C1 segment of cervical spinal cord (tissue), 14 donors: ENCODE results near the gene PLOD2.

Source experiments
- DNase-seq, 14 donors: peaks; one replicate each; lab custom pipeline; 2025; lab: John Stamatoyannopoulos, UW

Gene PLOD2

GRCh38 chr3:146047485-146047884, 113.5 kb downstream of the PLOD2 start:
- no peak for DNase-seq

DNA sequence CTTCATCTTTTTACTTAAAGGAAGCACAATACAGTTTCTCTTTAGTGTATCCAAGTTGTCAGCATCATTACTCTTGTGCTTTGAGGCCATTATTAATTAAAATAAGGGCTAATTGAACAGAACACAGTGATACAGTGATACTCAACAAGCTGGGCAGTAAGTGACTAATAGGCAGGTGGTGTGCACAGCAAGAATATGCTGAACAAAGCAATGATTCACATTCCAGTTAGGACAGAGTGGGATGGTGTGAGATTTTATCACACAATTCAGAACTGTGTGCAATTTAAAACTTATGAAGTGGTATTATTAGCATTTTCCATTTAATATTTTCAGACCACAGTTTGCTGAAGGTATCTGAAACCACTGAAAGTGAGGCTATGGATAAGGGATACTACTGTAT, 116.9 kb downstream of the PLOD2 start:
- no peak for DNase-seq

- DNase-seq = no peak
Measured at GRCh38 chr3:146040630-146041029, 120.4 kb downstream of the PLOD2 start.

- DNase-seq = no peak
Measured at GRCh38 chr3:146037697-146038096, 123.3 kb downstream of the PLOD2 start.

- DNase-seq = no peak
Measured at GRCh38 chr3:146036281-146036680, 124.7 kb downstream of the PLOD2 start.

GRCh38 chr3:146035366-146035765, 125.6 kb downstream of the PLOD2 start:
- no peak for DNase-seq

DNA sequence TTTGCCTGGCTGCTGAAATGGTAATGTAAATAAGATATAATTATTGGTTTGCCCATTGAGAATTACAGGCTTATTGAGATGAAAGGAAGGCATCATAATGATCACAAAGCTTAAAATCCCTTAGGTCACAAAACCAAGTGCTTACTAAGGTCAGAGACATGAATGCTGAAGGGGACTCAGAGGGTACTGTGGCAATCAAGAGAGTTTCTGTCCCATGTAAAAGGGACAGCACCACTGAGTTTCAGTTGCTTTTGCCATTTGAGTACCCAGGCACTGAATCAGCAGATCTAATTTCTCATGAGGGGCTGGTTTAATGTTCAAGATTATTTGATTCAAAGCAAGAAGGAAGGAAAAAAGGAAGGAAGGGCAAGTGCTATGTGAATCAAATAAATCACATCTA, 127.0 kb downstream of the PLOD2 start:
- DNase-seq = no peak

DNA sequence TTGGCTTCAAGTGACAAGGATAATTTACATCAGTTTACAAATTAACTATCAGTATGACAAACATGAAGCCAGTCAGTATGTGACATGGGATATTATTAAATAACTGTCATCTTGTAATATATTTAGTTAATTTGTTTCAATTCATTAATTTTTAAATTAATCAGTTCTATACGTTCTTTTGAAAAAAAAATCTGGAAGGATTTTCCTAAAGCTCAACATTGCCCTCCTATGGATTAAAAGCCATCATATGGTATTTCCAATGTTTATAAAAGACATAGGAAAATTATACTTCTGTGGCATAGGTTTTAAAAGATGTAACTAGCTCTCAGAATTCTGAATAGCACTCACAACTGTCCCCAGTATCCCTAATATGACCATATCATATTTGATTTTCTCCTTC, 134.4 kb downstream of the PLOD2 start:
- no peak for DNase-seq

DNA sequence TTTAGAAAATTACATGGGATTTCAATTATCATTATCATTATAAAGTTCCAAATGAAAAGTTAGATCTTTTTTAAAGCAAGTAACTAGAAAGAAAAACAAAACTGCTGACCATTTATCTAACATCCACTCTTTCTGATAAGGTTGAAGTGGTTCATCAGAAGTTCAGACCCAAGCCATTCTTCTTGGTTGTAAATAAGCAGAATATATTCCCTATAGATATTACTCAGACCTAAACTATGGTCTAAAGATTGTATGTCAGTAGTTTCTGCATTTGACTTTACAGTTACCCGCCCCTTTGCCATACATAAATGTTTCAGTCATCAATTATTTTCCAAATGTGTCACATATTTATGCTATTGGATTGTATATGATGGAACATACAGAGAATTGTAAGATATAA, 136.7 kb downstream of the PLOD2 start:
- DNase-seq = no peak

DNA sequence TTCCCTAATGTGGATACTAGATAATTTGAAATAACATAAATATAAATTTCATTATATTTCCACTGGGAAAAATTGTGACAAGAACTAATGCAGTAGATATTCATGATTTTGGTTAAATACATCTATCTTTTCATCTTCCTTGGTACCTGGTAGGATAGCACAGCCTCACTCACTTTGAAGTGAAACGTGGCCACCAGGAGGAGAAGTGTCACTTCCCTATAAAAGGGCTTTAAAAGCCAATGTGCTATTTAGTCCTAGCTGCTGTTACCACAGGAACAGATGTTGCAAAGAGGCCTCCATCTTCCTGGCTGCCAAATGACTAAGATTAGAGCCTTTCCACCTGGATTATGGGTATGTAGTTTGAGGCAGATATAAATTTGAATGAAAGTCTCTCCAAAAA, 140.0 kb downstream of the PLOD2 start:
- DNase-seq = no peak

DNA sequence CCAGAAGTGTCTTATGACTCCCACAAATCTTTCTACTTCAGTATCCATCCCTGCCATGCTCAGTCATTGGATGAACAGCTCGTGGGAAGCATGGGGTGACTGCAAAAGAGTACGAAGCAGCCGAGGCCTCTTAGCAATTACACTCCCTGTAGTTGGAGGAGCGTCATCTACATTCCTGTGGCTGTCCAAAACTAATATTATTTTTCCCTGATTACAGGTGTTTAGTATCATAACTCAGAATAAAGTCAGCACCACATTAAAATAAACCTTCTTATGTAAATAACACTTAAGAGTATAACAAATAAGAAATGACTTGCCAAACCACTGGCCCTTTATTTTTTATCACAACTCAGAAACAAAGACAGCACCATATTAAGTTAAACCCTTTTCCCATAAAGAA, 141.5 kb downstream of the PLOD2 start:
- DNase-seq = no peak
